ENCODE measurements around the gene PAPPA.

Gene PAPPA

GRCh38 chr9:116318468-116319374, 165.1 kb downstream of the PAPPA start:
- H3K4ac ChIP-seq (ENCODE audit: low read depth, low read length): no peak overlapping the region
- H3K18ac ChIP-seq (ENCODE audit: low read length): no peak overlapping the region
- H3K36me3 ChIP-seq (ENCODE audit: control insufficient read depth, insufficient read depth, low read length): no peaks in the 10 kb centered on the region
- H3K4me1 ChIP-seq (ENCODE audit: control insufficient read depth, low read depth, low read length): peaks cover 8% of the 10 kb centered on the region
- peak overlapping the region; percentile 45 for H3K56ac ChIP-seq (ENCODE audit: low read length)
- H4K5ac ChIP-seq (ENCODE audit: low read length): no peak overlapping the region
- no peak overlapping the region for H2BK15ac ChIP-seq (replicated peaks; ENCODE audit: low read depth)
- H3K4me2 ChIP-seq (ENCODE audit: low read length): no peak overlapping the region
- no CpG with 5 or more reads among the region's 19 CpGs for WGBS (ENCODE audit: extremely low coverage, insufficient coverage, low lambda C conversion rate)
- H3K23ac ChIP-seq (ENCODE audit: low read length): no peak overlapping the region
- H3K4me3 ChIP-seq (ENCODE audit: low read length): no peak overlapping the region
- no peak overlapping the region for H2BK120ac ChIP-seq (ENCODE audit: low read depth, low read length)
- no peaks in the 10 kb centered on the region for H3K27me3 ChIP-seq (ENCODE audit: insufficient read depth, low read length, poor library complexity)
- no peak overlapping the region for H3K27ac ChIP-seq (ENCODE audit: low read depth, low read length)
- H2BK5ac ChIP-seq (ENCODE audit: low read length): no peak overlapping the region
- H2AK5ac ChIP-seq (ENCODE audit: low read length): no peak overlapping the region
- no peaks in the 10 kb centered on the region for H3K79me2 ChIP-seq (ENCODE audit: control insufficient read depth, insufficient read depth, low read length)
- no peaks in the 10 kb centered on the region for H3K79me1 ChIP-seq (ENCODE audit: low read length)
- H4K8ac ChIP-seq (ENCODE audit: low read depth, low read length): no peak overlapping the region
- no peak overlapping the region for H3K9ac ChIP-seq (ENCODE audit: low read length)
- DNase-seq: peak; percentile 71

- no peak overlapping the region for H3K4me3 ChIP-seq (ENCODE audit: low read length)
- H3K27ac ChIP-seq (ENCODE audit: low read depth, low read length): no peak overlapping the region
- H2BK120ac ChIP-seq (ENCODE audit: low read depth, low read length): no peak overlapping the region
- no peak overlapping the region for H4K8ac ChIP-seq (ENCODE audit: low read depth, low read length)
- H3K36me3 ChIP-seq (ENCODE audit: control insufficient read depth, insufficient read depth, low read length): no peaks in the 10 kb centered on the region
- H3K18ac ChIP-seq (ENCODE audit: low read length): no peak overlapping the region
- H3K23ac ChIP-seq (ENCODE audit: low read length): no peak overlapping the region
- no peak for DNase-seq
- H3K4me2 ChIP-seq (ENCODE audit: low read length): no peak overlapping the region
- no peaks in the 10 kb centered on the region for H3K27me3 ChIP-seq (ENCODE audit: insufficient read depth, low read length, poor library complexity)
- H3K4me1 ChIP-seq (ENCODE audit: control insufficient read depth, low read depth, low read length): peaks cover 8% of the 10 kb centered on the region
- H3K79me1 ChIP-seq (ENCODE audit: low read length): no peaks in the 10 kb centered on the region
- H2BK5ac ChIP-seq (ENCODE audit: low read length): no peak overlapping the region
- H2BK15ac ChIP-seq (replicated peaks; ENCODE audit: low read depth): no peak overlapping the region
- H2AK5ac ChIP-seq (ENCODE audit: low read length): no peak overlapping the region
- no peak overlapping the region for H3K4ac ChIP-seq (ENCODE audit: low read depth, low read length)
- WGBS (ENCODE audit: extremely low coverage, insufficient coverage, low lambda C conversion rate): no CpG with 5 or more reads among the region's 3 CpGs
- H3K9ac ChIP-seq (ENCODE audit: low read length): no peak overlapping the region
- H4K5ac ChIP-seq (ENCODE audit: low read length): no peak overlapping the region
- no peaks in the 10 kb centered on the region for H3K79me2 ChIP-seq (ENCODE audit: control insufficient read depth, insufficient read depth, low read length)
- peak overlapping the region; percentile 45 for H3K56ac ChIP-seq (ENCODE audit: low read length)
Observed at GRCh38 chr9:116319480-116319879, 165.9 kb downstream of the PAPPA start.

GRCh38 chr9:116320290-116320689, 166.7 kb downstream of the PAPPA start:
- H3K36me3 ChIP-seq (ENCODE audit: control insufficient read depth, insufficient read depth, low read length): no peaks in the 10 kb centered on the region
- H3K4ac ChIP-seq (ENCODE audit: low read depth, low read length): no peak overlapping the region
- WGBS (ENCODE audit: extremely low coverage, insufficient coverage, low lambda C conversion rate): no CpG with 5 or more reads among the region's 3 CpGs
- no peak overlapping the region for H3K4me3 ChIP-seq (ENCODE audit: low read length)
- H3K9ac ChIP-seq (ENCODE audit: low read length): no peak overlapping the region
- no peaks in the 10 kb centered on the region for H3K79me2 ChIP-seq (ENCODE audit: control insufficient read depth, insufficient read depth, low read length)
- no peak overlapping the region for H4K8ac ChIP-seq (ENCODE audit: low read depth, low read length)
- H2BK5ac ChIP-seq (ENCODE audit: low read length): no peak overlapping the region
- H3K27ac ChIP-seq (ENCODE audit: low read depth, low read length): no peak overlapping the region
- peaks cover 8% of the 10 kb centered on the region for H3K4me1 ChIP-seq (ENCODE audit: control insufficient read depth, low read depth, low read length)
- DNase-seq: peak; percentile 88
- no peak overlapping the region for H3K23ac ChIP-seq (ENCODE audit: low read length)
- H2AK5ac ChIP-seq (ENCODE audit: low read length): no peak overlapping the region
- H4K5ac ChIP-seq (ENCODE audit: low read length): no peak overlapping the region
- no peak overlapping the region for H3K4me2 ChIP-seq (ENCODE audit: low read length)
- no peaks in the 10 kb centered on the region for H3K79me1 ChIP-seq (ENCODE audit: low read length)
- H3K27me3 ChIP-seq (ENCODE audit: insufficient read depth, low read length, poor library complexity): no peaks in the 10 kb centered on the region
- H3K18ac ChIP-seq (ENCODE audit: low read length): no peak overlapping the region
- no peak overlapping the region for H2BK15ac ChIP-seq (replicated peaks; ENCODE audit: low read depth)
- no peak overlapping the region for H3K56ac ChIP-seq (ENCODE audit: low read length)
- H2BK120ac ChIP-seq (ENCODE audit: low read depth, low read length): no peak overlapping the region

- no peak overlapping the region for H3K56ac ChIP-seq (ENCODE audit: low read length)
- no peaks in the 10 kb centered on the region for H3K27me3 ChIP-seq (ENCODE audit: insufficient read depth, low read length, poor library complexity)
- H3K9ac ChIP-seq (ENCODE audit: low read length): no peak overlapping the region
- no peak overlapping the region for H3K18ac ChIP-seq (ENCODE audit: low read length)
- H3K79me2 ChIP-seq (ENCODE audit: control insufficient read depth, insufficient read depth, low read length): no peaks in the 10 kb centered on the region
- no peak overlapping the region for H2BK15ac ChIP-seq (replicated peaks; ENCODE audit: low read depth)
- no peak overlapping the region for H3K27ac ChIP-seq (ENCODE audit: low read depth, low read length)
- peaks cover 8% of the 10 kb centered on the region for H3K4me1 ChIP-seq (ENCODE audit: control insufficient read depth, low read depth, low read length)
- H4K5ac ChIP-seq (ENCODE audit: low read length): no peak overlapping the region
- H3K23ac ChIP-seq (ENCODE audit: low read length): peak overlapping the region; percentile 32
- H3K4me3 ChIP-seq (ENCODE audit: low read length): no peak overlapping the region
- H3K4me2 ChIP-seq (ENCODE audit: low read length): no peak overlapping the region
- no peak overlapping the region for H2AK5ac ChIP-seq (ENCODE audit: low read length)
- H3K79me1 ChIP-seq (ENCODE audit: low read length): no peaks in the 10 kb centered on the region
- no peaks in the 10 kb centered on the region for H3K36me3 ChIP-seq (ENCODE audit: control insufficient read depth, insufficient read depth, low read length)
- H2BK120ac ChIP-seq (ENCODE audit: low read depth, low read length): no peak overlapping the region
- no peak overlapping the region for H2BK5ac ChIP-seq (ENCODE audit: low read length)
- no peak overlapping the region for H4K8ac ChIP-seq (ENCODE audit: low read depth, low read length)
- no peak overlapping the region for H3K4ac ChIP-seq (ENCODE audit: low read depth, low read length)
- no peak for DNase-seq
- no CpG with 5 or more reads among the region's 2 CpGs for WGBS (ENCODE audit: extremely low coverage, insufficient coverage, low lambda C conversion rate)
Observed at GRCh38 chr9:116322521-116322920, 168.9 kb downstream of the PAPPA start.

- no peak overlapping the region for H2BK15ac ChIP-seq (replicated peaks; ENCODE audit: low read depth)
- H3K4ac ChIP-seq (ENCODE audit: low read depth, low read length): no peak overlapping the region
- H3K23ac ChIP-seq (ENCODE audit: low read length): no peak overlapping the region
- no peaks in the 10 kb centered on the region for H3K79me2 ChIP-seq (ENCODE audit: control insufficient read depth, insufficient read depth, low read length)
- H3K56ac ChIP-seq (ENCODE audit: low read length): no peak overlapping the region
- no peak overlapping the region for H3K4me2 ChIP-seq (ENCODE audit: low read length)
- H4K8ac ChIP-seq (ENCODE audit: low read depth, low read length): no peak overlapping the region
- no peak overlapping the region for H3K18ac ChIP-seq (ENCODE audit: low read length)
- no peak for DNase-seq
- no peaks in the 10 kb centered on the region for H3K36me3 ChIP-seq (ENCODE audit: control insufficient read depth, insufficient read depth, low read length)
- H3K9ac ChIP-seq (ENCODE audit: low read length): no peak overlapping the region
- no peak overlapping the region for H2BK5ac ChIP-seq (ENCODE audit: low read length)
- no peaks in the 10 kb centered on the region for H3K27me3 ChIP-seq (ENCODE audit: insufficient read depth, low read length, poor library complexity)
- H3K4me1 ChIP-seq (ENCODE audit: control insufficient read depth, low read depth, low read length): peaks cover 8% of the 10 kb centered on the region
- no peak overlapping the region for H3K27ac ChIP-seq (ENCODE audit: low read depth, low read length)
- H2BK120ac ChIP-seq (ENCODE audit: low read depth, low read length): no peak overlapping the region
- no CpG with 5 or more reads among the region's 11 CpGs for WGBS (ENCODE audit: extremely low coverage, insufficient coverage, low lambda C conversion rate)
- H3K79me1 ChIP-seq (ENCODE audit: low read length): no peaks in the 10 kb centered on the region
- no peak overlapping the region for H3K4me3 ChIP-seq (ENCODE audit: low read length)
- no peak overlapping the region for H2AK5ac ChIP-seq (ENCODE audit: low read length)
- H4K5ac ChIP-seq (ENCODE audit: low read length): no peak overlapping the region
Observed at GRCh38 chr9:116323012-116323411, 169.4 kb downstream of the PAPPA start.

- H3K27me3 ChIP-seq (ENCODE audit: insufficient read depth, low read length, poor library complexity): no peaks in the 10 kb centered on the region
- H4K8ac ChIP-seq (ENCODE audit: low read depth, low read length): no peak overlapping the region
- H2BK5ac ChIP-seq (ENCODE audit: low read length): no peak overlapping the region
- no peak overlapping the region for H3K9ac ChIP-seq (ENCODE audit: low read length)
- H3K56ac ChIP-seq (ENCODE audit: low read length): no peak overlapping the region
- no peaks in the 10 kb centered on the region for H3K79me2 ChIP-seq (ENCODE audit: control insufficient read depth, insufficient read depth, low read length)
- H2BK120ac ChIP-seq (ENCODE audit: low read depth, low read length): no peak overlapping the region
- no peak overlapping the region for H3K18ac ChIP-seq (ENCODE audit: low read length)
- no peak overlapping the region for H3K4me2 ChIP-seq (ENCODE audit: low read length)
- no peak overlapping the region for H4K5ac ChIP-seq (ENCODE audit: low read length)
- H2BK15ac ChIP-seq (replicated peaks; ENCODE audit: low read depth): no peak overlapping the region
- H3K4ac ChIP-seq (ENCODE audit: low read depth, low read length): no peak overlapping the region
- H3K79me1 ChIP-seq (ENCODE audit: low read length): no peaks in the 10 kb centered on the region
- no peak overlapping the region for H2AK5ac ChIP-seq (ENCODE audit: low read length)
- no peak overlapping the region for H3K23ac ChIP-seq (ENCODE audit: low read length)
- H3K27ac ChIP-seq (ENCODE audit: low read depth, low read length): no peak overlapping the region
- H3K36me3 ChIP-seq (ENCODE audit: control insufficient read depth, insufficient read depth, low read length): no peaks in the 10 kb centered on the region
- DNase-seq: no peak
- H3K4me1 ChIP-seq (ENCODE audit: control insufficient read depth, low read depth, low read length): peaks cover 8% of the 10 kb centered on the region
- no peak overlapping the region for H3K4me3 ChIP-seq (ENCODE audit: low read length)
Observed at GRCh38 chr9:116323571-116323970, 170.0 kb downstream of the PAPPA start.

All from mesendoderm (in vitro differentiated cells).